OCI-LY3 (cell line): ENCODE data around the gene CNGB1.
A peak's percentile ranks its signal among the peaks of the same experiment; 100 is the strongest.

Source experiments
- H2AFZ ChIP-seq: fragments of 200-600, 300-600 bp; shearing (Covaris generic); 2 replicates; pipeline ENCODE4 v1.6.0; 2014; ENCODE audit warnings: antibody characterized with exemption, low read depth, low read length
- H3K27ac ChIP-seq: fragments of 200-600, 300-600 bp; sonication (generic); 2 replicates; pipeline ENCODE4 v1.5.1; 2014; ENCODE audit warnings: mild to moderate bottlenecking, low read length, moderate library complexity, mixed read lengths
- H3K27me3 ChIP-seq: fragments of 200-600, 300-600 bp; sonication (generic); 2 replicates; pipeline ENCODE4 v1.6.1; 2014; ENCODE audit warnings: low read depth, low read length, mixed read lengths
- H3K36me3 ChIP-seq: fragments of 200-600, 300-600 bp; sonication (generic); replicated peaks from 2 replicates; pipeline ENCODE3; 2014; ENCODE audit warnings: low read depth, low read length, mixed read lengths
- H3K4me1 ChIP-seq: fragments of 300-600, 200-600 bp; sonication (generic); 2 replicates; pipeline ENCODE4 v1.6.1; 2014; ENCODE audit warnings: low read length, mixed read lengths
- H3K4me2 ChIP-seq: fragments of 200-600, 300-600 bp; sonication (generic); 2 replicates; pipeline ENCODE4 v1.6.1; 2014; ENCODE audit warnings: low read length, mixed read lengths
- H3K4me3 ChIP-seq: fragments of 300-600, 200-600 bp; sonication (generic); 2 replicates; pipeline ENCODE4 v1.5.1; 2014; ENCODE audit warnings: antibody characterized with exemption, mild to moderate bottlenecking, low read length, moderate library complexity
- H3K79me2 ChIP-seq: fragments of 300-600, 200-600 bp; shearing (Covaris generic); 2 replicates; pipeline ENCODE4 v1.6.1; 2014; ENCODE audit warnings: mild to moderate bottlenecking, low read length, mixed read lengths
- H3K9ac ChIP-seq: fragments of 300-600, 200-600 bp; shearing (Covaris generic); 2 replicates; pipeline ENCODE4 v1.6.0; 2014; ENCODE audit warnings: mild to moderate bottlenecking, low read length, moderate library complexity
- H3K9me3 ChIP-seq: fragments of 200-600, 300-600 bp; shearing (Covaris generic); 2 replicates; pipeline ENCODE4 v1.6.1; 2014; ENCODE audit warnings: low read length, mixed read lengths; ENCODE audit not compliant: insufficient read depth
- H4K20me1 ChIP-seq: fragments of 200-600, 300-600 bp; sonication (generic); 2 replicates; pipeline ENCODE4 v1.6.1; 2016; ENCODE audit warnings: low read length, mixed read lengths; ENCODE audit not compliant: insufficient read depth
- EZH2phosphoT487 ChIP-seq: fragments of 200-600 bp; shearing (Covaris generic); IDR thresholded peaks from 2 replicates; pipeline ENCODE4 v1.6.1; 2018; ENCODE audit warnings: antibody characterized with exemption, mixed run types, low read depth
- TF ChIP-seq, protein P1 (sequence below): fragments of 200-600, 300-600 bp; sonication (generic); IDR thresholded peaks from 2 replicates; pipeline ENCODE4 v1.5.1; 2014; ENCODE audit warnings: antibody characterized with exemption, low read length, low read depth

CNGB1 gene

DNA sequence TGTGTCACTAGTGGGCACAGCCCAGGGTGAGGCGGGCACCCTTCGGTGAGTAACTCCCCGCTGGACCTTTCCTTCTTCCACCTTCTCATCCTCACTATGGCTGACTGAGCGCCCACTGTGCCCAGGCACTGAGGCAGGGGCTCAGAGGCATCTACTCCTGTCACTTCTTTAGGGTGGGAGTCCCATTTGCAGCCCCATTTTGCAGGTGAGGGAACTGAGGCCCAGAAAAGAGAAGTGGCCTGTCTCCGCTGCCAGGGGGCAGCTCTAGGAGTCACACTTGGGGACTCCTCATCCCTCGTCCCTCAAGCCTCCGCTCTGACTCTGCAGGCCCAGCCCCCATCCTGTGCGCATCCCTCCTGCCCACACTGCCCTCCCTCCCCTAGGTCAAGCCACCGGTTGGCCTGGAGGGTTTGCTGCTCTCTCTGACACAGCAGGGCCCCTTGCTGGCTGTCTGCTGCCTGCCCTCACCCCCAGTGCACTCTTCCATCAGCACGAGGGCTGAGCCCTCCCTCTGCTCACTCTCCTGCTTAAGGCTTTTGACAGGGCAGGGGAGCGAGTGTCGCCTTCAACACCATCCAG is 62.4 kb downstream of the CNGB1 start:
- H3K79me2 ChIP-seq: no peaks in the 10 kb centered on the region
- no peak overlapping the region for H3K27ac ChIP-seq
- no peak for TF ChIP-seq EZH2phosphoT487
- TF ChIP-seq, protein P1, sequence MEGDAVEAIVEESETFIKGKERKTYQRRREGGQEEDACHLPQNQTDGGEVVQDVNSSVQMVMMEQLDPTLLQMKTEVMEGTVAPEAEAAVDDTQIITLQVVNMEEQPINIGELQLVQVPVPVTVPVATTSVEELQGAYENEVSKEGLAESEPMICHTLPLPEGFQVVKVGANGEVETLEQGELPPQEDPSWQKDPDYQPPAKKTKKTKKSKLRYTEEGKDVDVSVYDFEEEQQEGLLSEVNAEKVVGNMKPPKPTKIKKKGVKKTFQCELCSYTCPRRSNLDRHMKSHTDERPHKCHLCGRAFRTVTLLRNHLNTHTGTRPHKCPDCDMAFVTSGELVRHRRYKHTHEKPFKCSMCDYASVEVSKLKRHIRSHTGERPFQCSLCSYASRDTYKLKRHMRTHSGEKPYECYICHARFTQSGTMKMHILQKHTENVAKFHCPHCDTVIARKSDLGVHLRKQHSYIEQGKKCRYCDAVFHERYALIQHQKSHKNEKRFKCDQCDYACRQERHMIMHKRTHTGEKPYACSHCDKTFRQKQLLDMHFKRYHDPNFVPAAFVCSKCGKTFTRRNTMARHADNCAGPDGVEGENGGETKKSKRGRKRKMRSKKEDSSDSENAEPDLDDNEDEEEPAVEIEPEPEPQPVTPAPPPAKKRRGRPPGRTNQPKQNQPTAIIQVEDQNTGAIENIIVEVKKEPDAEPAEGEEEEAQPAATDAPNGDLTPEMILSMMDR: no peak
- H3K9me3 ChIP-seq: no peaks in the 10 kb centered on the region
- no peak overlapping the region for H3K4me3 ChIP-seq
- no peak overlapping the region for H2AFZ ChIP-seq
- no peak overlapping the region for H3K9ac ChIP-seq
- H3K4me2 ChIP-seq: no peak overlapping the region
- no peaks in the 10 kb centered on the region for H3K4me1 ChIP-seq
- H3K27me3 ChIP-seq: peaks cover 15% of the 10 kb centered on the region
- no peaks in the 10 kb centered on the region for H3K36me3 ChIP-seq
- no peaks in the 10 kb centered on the region for H4K20me1 ChIP-seq

DNA sequence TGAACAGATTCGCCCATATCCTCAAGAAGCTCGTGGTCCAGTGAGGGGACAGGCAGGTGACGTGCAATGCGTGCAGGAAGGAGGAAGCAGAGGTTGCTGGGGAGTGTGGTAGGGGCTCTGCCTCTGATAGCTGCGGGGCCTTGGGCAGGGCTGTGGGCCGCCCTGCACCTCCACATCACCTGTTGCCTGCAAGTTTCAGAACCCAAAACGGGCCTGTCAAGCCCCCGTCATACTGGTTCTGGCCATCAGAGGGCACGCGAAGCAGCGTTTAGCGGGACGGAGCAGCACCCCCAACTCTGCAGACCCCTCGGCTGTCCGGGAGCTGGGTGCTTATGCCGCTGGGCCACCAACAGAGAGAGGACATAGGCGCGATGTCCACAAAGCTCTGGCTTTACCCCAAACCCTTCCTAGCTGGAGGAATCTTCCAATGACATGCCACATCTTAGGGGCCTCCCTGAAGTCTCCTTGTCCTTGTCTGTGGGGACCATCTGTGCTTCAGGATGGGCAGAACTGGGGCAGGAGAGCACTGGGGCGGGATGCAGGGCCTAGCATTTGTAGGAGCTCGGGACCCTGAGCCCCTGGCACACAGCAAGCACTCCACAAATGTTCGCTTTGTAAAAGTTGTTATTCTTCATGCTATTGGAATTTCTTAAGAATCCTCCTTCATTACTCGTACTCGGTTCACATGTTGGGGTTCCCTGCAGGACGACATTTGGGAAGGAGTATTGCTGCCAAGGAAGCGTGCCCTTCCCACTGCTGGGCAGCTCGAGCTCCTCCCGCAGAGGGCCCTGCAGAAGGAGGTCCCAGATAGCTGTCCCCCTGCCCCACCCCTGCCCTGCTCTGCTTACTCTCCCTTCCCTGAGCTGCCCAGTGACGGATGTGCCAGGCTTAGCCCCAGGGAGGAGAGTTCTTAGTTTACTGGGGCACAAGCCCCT is 64.3 kb downstream of the CNGB1 start:
- 0 out of 2 replicates have a peak overlapping the region, but pooled peaks have one; percentile 17 for H3K4me3 ChIP-seq
- no peak overlapping the region for H3K9ac ChIP-seq
- peaks cover 16% of the 10 kb centered on the region for H3K27me3 ChIP-seq
- TF ChIP-seq EZH2phosphoT487: no peak
- TF ChIP-seq, protein P1: peak; percentile 44
- no peak overlapping the region for H3K27ac ChIP-seq
- H3K4me1 ChIP-seq: no peaks in the 10 kb centered on the region
- H4K20me1 ChIP-seq: no peaks in the 10 kb centered on the region
- no peaks in the 10 kb centered on the region for H3K36me3 ChIP-seq
- H2AFZ ChIP-seq: no peak overlapping the region; the same call in 1 of the 2 replicates
- no peaks in the 10 kb centered on the region for H3K79me2 ChIP-seq
- H3K9me3 ChIP-seq: no peaks in the 10 kb centered on the region
- peak overlapping the region; percentile 31; the same call in 1 of the 2 replicates for H3K4me2 ChIP-seq

DNA sequence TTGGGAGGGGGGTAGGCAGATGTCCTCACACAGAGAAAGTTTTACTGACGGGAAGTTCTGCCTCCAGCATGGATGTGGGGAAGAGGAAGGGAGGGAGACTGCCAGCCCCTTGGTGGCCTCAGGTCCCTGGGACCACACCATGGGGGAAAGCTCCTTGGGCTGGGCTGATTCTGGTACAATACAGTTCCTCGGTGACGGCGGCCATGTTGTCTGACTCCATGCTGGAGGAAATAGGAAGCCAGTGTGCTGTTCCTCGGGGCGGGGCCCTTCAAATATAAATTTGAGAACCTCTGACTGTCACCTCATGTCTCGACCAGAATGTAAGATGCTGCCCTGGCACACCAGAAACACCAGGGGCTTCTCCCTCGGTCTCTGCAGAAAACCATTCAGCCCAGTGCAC is 66.8 kb downstream of the CNGB1 start:
- no peak overlapping the region for H3K4me3 ChIP-seq
- H3K4me1 ChIP-seq: peaks cover 7% of the 10 kb centered on the region
- no peaks in the 10 kb centered on the region for H3K9me3 ChIP-seq
- no peaks in the 10 kb centered on the region for H3K79me2 ChIP-seq
- H3K4me2 ChIP-seq: no peak overlapping the region
- TF ChIP-seq, protein P1: no peak
- TF ChIP-seq EZH2phosphoT487: no peak
- no peaks in the 10 kb centered on the region for H3K36me3 ChIP-seq
- no peaks in the 10 kb centered on the region for H4K20me1 ChIP-seq
- no peak overlapping the region for H3K9ac ChIP-seq
- no peak overlapping the region for H3K27ac ChIP-seq
- no peak overlapping the region for H2AFZ ChIP-seq
- H3K27me3 ChIP-seq: peaks cover 19% of the 10 kb centered on the region

DNA sequence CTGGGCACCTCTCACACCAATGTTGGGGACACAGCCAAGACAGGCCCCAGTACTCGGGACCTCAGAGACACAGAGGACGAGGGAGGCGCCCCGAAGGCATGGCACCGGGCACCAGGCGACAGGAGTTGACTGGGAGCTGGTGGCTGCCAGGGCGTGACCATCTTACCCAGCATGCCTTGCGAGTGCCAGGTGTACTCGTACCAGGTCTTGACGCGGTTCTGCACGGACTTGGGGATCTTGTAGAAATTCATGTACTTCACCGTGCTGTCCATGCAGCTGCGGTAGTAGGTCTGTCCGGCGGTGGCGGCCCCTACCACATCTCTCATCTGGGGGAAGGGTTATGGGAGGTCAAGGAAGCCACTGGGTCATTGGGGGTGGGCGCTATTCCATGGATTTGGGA is 67.3 kb downstream of the CNGB1 start:
- H3K9me3 ChIP-seq: no peaks in the 10 kb centered on the region
- H2AFZ ChIP-seq: no peak overlapping the region

More for the DNA sequence above, 67.3 kb downstream of the CNGB1 start:
- TF ChIP-seq EZH2phosphoT487: no peak
- TF ChIP-seq, protein P1: no peak
- peaks cover 7% of the 10 kb centered on the region for H3K4me1 ChIP-seq
- H3K4me2 ChIP-seq: no peak overlapping the region
- peaks cover 23% of the 10 kb centered on the region for H3K27me3 ChIP-seq
- no peak overlapping the region for H3K9ac ChIP-seq
- H3K4me3 ChIP-seq: no peak overlapping the region
- H4K20me1 ChIP-seq: no peaks in the 10 kb centered on the region
- H3K79me2 ChIP-seq: no peaks in the 10 kb centered on the region
- no peaks in the 10 kb centered on the region for H3K36me3 ChIP-seq
- no peak overlapping the region for H3K27ac ChIP-seq
